Loucy (cell line): ENCODE data around the gene EIF4G3.

Experiments used
- H2AFZ ChIP-seq: fragments of 200-600 bp; sonication (generic); 2 replicates; pipeline ENCODE4 v1.6.0; 2016; ENCODE audit warnings: antibody characterized with exemption, mild to moderate bottlenecking, low read length, moderate library complexity
- H3F3A ChIP-seq: fragments of 200-600 bp; 2 replicates; pipeline ENCODE4 v1.6.0; 2016; ENCODE audit warnings: antibody characterized with exemption, low read depth, mild to moderate bottlenecking
- H3K27me3 ChIP-seq: fragments of 200-600 bp; sonication (generic); 2 replicates; pipeline ENCODE4 v1.6.1; 2014; ENCODE audit warnings: low read length, mild to moderate bottlenecking; ENCODE audit not compliant: insufficient read depth, poor library complexity, severe bottlenecking
- H3K36me3 ChIP-seq: fragments of 200-600 bp; sonication (generic); 2 replicates; pipeline ENCODE4 v1.6.1; 2016; ENCODE audit warnings: low read length; ENCODE audit not compliant: insufficient read depth
- H3K4me1 ChIP-seq: fragments of 200-600 bp; sonication (generic); 2 replicates; pipeline ENCODE4 v1.5.1; 2014; ENCODE audit warnings: low read length, mild to moderate bottlenecking; ENCODE audit not compliant: insufficient read depth, poor library complexity, severe bottlenecking
- H3K4me2 ChIP-seq: fragments of 200-600 bp; sonication (generic); 2 replicates; pipeline ENCODE4 v1.6.0; 2014; ENCODE audit warnings: antibody characterized with exemption, low read length, low read depth, mild to moderate bottlenecking; ENCODE audit not compliant: poor library complexity, severe bottlenecking
- H3K4me3 ChIP-seq: fragments of 200-600 bp; sonication (generic); 2 replicates; pipeline ENCODE4 v1.5.1; 2014; ENCODE audit warnings: low read length, mild to moderate bottlenecking, mixed read lengths; ENCODE audit not compliant: poor library complexity, severe bottlenecking
- H3K79me2 ChIP-seq: fragments of 200-600 bp; sonication (generic); 2 replicates; pipeline ENCODE4 v1.6.1; 2014; ENCODE audit warnings: low read length; ENCODE audit not compliant: insufficient read depth
- H3K9ac ChIP-seq: fragments of 200-600 bp; sonication (generic); 2 replicates; pipeline ENCODE4 v1.6.0; 2014; ENCODE audit warnings: mild to moderate bottlenecking, low read depth, low read length, moderate library complexity; ENCODE audit not compliant: poor library complexity, severe bottlenecking
- H3K9me2 ChIP-seq: fragments of 200-600 bp; sonication (generic); replicated peaks from 2 replicates; pipeline ENCODE4 v1.6.1; 2016; ENCODE audit warnings: low read depth, low read length, mixed read lengths
- H3K9me3 ChIP-seq: fragments of 200-600 bp; sonication (generic); 2 replicates; pipeline ENCODE4 v1.6.1; 2014; ENCODE audit warnings: mild to moderate bottlenecking, antibody characterized with exemption, low read length, low read depth; ENCODE audit not compliant: insufficient read depth
- H4K20me1 ChIP-seq: fragments of 200-600 bp; sonication (generic); 2 replicates; pipeline ENCODE4 v1.6.0; 2014; ENCODE audit warnings: antibody characterized with exemption, low read length, mild to moderate bottlenecking; ENCODE audit not compliant: insufficient read depth, poor library complexity, severe bottlenecking
- EZH2phosphoT487 ChIP-seq: fragments of 200-600 bp; IDR thresholded peaks from 2 replicates; pipeline ENCODE4 v1.6.1; 2018; ENCODE audit warnings: antibody characterized with exemption, mild to moderate bottlenecking, moderate library complexity, borderline replicate concordance
- TF ChIP-seq, protein P1 (sequence below): fragments of 200-600 bp; sonication (generic); conservative IDR thresholded peaks from 2 replicates; pipeline ENCODE4 v1.5.1; 2014; ENCODE audit warnings: mild to moderate bottlenecking, antibody characterized with exemption, low read length

EIF4G3 gene

GRCh38 chr1:21001042-21001441 is 175.7 kb downstream of the EIF4G3 start:
- no peak overlapping the region for H3K4me3 ChIP-seq
- no peaks in the 10 kb centered on the region for H3K9me3 ChIP-seq
- H3K27me3 ChIP-seq, result no peaks in the 10 kb centered on the region
- H3F3A ChIP-seq, result no peaks in the 10 kb centered on the region
- H3K9me2 ChIP-seq, result no peaks in the 10 kb centered on the region
- no peaks in the 10 kb centered on the region for H4K20me1 ChIP-seq
- peaks cover 58% of the 10 kb centered on the region for H3K4me1 ChIP-seq
- H3K36me3 ChIP-seq, result no peaks in the 10 kb centered on the region; the same call in 1 of the 2 replicates
- TF ChIP-seq EZH2phosphoT487, result no peak
- TF ChIP-seq, protein P1, sequence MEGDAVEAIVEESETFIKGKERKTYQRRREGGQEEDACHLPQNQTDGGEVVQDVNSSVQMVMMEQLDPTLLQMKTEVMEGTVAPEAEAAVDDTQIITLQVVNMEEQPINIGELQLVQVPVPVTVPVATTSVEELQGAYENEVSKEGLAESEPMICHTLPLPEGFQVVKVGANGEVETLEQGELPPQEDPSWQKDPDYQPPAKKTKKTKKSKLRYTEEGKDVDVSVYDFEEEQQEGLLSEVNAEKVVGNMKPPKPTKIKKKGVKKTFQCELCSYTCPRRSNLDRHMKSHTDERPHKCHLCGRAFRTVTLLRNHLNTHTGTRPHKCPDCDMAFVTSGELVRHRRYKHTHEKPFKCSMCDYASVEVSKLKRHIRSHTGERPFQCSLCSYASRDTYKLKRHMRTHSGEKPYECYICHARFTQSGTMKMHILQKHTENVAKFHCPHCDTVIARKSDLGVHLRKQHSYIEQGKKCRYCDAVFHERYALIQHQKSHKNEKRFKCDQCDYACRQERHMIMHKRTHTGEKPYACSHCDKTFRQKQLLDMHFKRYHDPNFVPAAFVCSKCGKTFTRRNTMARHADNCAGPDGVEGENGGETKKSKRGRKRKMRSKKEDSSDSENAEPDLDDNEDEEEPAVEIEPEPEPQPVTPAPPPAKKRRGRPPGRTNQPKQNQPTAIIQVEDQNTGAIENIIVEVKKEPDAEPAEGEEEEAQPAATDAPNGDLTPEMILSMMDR, result no peak
- no peak overlapping the region for H3K4me2 ChIP-seq
- H3K9ac ChIP-seq, result no peak overlapping the region
- 0 out of 2 replicates have a peak, but pooled peaks cover 8% of the 10 kb centered on the region for H3K79me2 ChIP-seq
- no peak overlapping the region for H2AFZ ChIP-seq

DNA sequence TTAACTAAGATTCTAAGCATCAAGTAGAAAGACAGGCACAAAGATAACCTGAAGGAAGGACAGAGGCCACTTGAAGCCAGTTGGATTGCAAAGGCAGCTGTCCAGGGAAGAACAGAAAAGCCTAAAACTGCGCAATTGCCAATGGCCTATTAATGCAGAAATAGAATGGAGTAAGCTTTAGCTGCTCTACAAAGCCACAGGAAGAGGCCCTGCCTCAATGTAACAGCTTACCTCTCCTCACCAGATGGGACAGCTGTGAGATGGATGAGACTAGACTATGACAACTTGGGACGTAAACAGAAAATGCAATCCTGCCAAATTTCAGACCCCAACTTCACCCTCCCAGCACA is 176.5 kb downstream of the EIF4G3 start:
- H3K79me2 ChIP-seq, result 0 out of 2 replicates have a peak, but pooled peaks cover 8% of the 10 kb centered on the region

GRCh38 chr1:20999525-21000244 is 177.0 kb downstream of the EIF4G3 start:
- Histone ChIP-seq H3K27me3 (no peaks in the 10 kb centered on the region), H4K20me1 (no peaks in the 10 kb centered on the region), H3K9me3 (no peaks in the 10 kb centered on the region), H3F3A (no peaks in the 10 kb centered on the region), H2AFZ (no peak overlapping the region), H3K79me2 (0 out of 2 replicates have a peak, but pooled peaks cover 8% of the 10 kb centered on the region), H3K36me3 (no peaks in the 10 kb centered on the region; the same call in 1 of the 2 replicates), H3K9ac (peak overlapping the region; percentile 33), H3K4me1 (peaks cover 58% of the 10 kb centered on the region), H3K9me2 (no peaks in the 10 kb centered on the region), H3K4me2 (peak overlapping the region; percentile 73), H3K4me3 (peak overlapping the region; percentile 30)
- TF ChIP-seq, protein P1, result no peak
- no peak for TF ChIP-seq EZH2phosphoT487

More for the DNA sequence above, 176.5 kb downstream of the EIF4G3 start:
- no peaks in the 10 kb centered on the region for H3K9me3 ChIP-seq
- H3K9ac ChIP-seq, result peak overlapping the region; percentile 33
- no peaks in the 10 kb centered on the region for H3K9me2 ChIP-seq
- H3F3A ChIP-seq, result no peaks in the 10 kb centered on the region
- H3K36me3 ChIP-seq, result no peaks in the 10 kb centered on the region; the same call in 1 of the 2 replicates
- peak overlapping the region; percentile 30 for H3K4me3 ChIP-seq
- no peak overlapping the region for H2AFZ ChIP-seq
- H3K27me3 ChIP-seq, result no peaks in the 10 kb centered on the region
- no peaks in the 10 kb centered on the region for H4K20me1 ChIP-seq
- TF ChIP-seq EZH2phosphoT487, result no peak
- TF ChIP-seq, protein P1, result no peak
- peaks cover 58% of the 10 kb centered on the region for H3K4me1 ChIP-seq
- H3K4me2 ChIP-seq, result peak overlapping the region; percentile 73
